DND-41 (cell line): Measurements from ENCODE around the gene ADCY7.

ENCODE experiments used
- CTCF ChIP-seq: IDR thresholded peaks from 2 replicates; pipeline ENCODE4 v1.5.1; 2012; ENCODE audit warnings: borderline replicate concordance, low read length, moderate library complexity, mild to moderate bottlenecking; ENCODE audit not compliant: poor library complexity, severe bottlenecking; ENCODE audit errors: extremely low read depth
- EZH2 ChIP-seq: IDR thresholded peaks from 3 replicates; pipeline ENCODE4 v1.6.1; 2012; ENCODE audit warnings: borderline replicate concordance, low read depth, mild to moderate bottlenecking, moderate library complexity, low read length, inconsistent platforms; ENCODE audit not compliant: severe bottlenecking

- TF ChIP-seq CTCF (no peak), EZH2 (no peak)
Measured at GRCh38 chr16:50318796-50319578, 52.6 kb downstream of the ADCY7 start.
